Esophagus muscularis mucosa (tissue), 3 donors: ENCODE results near the gene ANKRD17.

Experiments
- POLR2A ChIP-seq: fragments of 450-650 bp; IDR thresholded peaks from one replicate; pipeline ENCODE4 v1.6.1; 2017; ENCODE audit warnings: antibody characterized with exemption, moderate library complexity, mild to moderate bottlenecking, low read depth
- POLR2AphosphoS5 ChIP-seq, 2 donors: sonication (generic); formaldehyde crosslinking; IDR thresholded peaks; one replicate each; pipeline ENCODE4 v1.6.1; 2017; ENCODE audit warnings: antibody characterized with exemption in 2 of 2
- TF ChIP-seq, protein P1 (sequence below), 3 experiments: fragments of 200-600 bp in 2 of 3; fragments of 450-650 bp in 1 of 3; sonication (generic) in 2 of 3; IDR thresholded peaks; one replicate each; pipeline ENCODE4 v1.5.1; 2017 to 2019; ENCODE audit warnings: antibody characterized with exemption in 3 of 3, mild to moderate bottlenecking in 2 of 3, moderate library complexity in 1 of 3

DNA sequence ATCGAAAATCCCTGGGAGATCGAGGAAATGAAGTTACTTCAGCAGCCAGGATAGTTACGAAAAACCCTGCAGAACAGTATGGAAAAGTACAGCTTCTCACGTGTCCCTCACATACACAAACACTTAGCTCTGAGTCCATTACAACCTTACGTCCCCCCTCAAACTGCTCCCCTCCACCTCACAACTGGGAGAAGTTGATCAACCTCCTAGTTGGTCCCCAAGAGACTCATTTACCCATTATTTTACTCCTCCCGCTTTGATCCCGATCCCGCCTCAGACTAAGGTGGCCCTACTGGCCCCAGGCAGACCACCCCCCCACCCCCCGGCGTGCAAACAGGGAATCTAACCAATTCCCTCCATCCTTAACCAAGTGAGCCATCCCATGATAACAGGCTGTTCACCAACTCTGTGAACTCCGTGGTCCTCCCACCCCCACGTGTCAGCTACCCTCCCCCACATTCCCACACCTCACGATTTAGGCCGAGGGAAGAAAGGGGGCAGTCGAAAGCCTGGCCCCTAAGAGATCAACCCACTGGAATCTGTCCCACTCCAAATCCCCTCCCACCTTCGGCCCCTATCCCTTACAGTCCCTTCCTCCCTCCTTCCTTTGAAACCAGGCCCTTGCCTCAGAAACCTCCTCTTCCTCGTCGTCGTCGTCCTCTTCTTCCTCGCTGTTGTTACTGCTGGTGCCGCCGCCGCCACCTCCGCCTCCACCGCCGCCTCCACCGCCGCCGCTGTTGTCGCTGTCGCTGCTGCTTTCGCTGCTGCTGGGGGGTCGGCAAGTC, 755 bp downstream of the ANKRD17 start:
- TF ChIP-seq, protein P1, sequence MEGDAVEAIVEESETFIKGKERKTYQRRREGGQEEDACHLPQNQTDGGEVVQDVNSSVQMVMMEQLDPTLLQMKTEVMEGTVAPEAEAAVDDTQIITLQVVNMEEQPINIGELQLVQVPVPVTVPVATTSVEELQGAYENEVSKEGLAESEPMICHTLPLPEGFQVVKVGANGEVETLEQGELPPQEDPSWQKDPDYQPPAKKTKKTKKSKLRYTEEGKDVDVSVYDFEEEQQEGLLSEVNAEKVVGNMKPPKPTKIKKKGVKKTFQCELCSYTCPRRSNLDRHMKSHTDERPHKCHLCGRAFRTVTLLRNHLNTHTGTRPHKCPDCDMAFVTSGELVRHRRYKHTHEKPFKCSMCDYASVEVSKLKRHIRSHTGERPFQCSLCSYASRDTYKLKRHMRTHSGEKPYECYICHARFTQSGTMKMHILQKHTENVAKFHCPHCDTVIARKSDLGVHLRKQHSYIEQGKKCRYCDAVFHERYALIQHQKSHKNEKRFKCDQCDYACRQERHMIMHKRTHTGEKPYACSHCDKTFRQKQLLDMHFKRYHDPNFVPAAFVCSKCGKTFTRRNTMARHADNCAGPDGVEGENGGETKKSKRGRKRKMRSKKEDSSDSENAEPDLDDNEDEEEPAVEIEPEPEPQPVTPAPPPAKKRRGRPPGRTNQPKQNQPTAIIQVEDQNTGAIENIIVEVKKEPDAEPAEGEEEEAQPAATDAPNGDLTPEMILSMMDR (IDR thresholded peaks at IDR 0.05) = no peak
- TF ChIP-seq POLR2A = no peak
- no peak for TF ChIP-seq POLR2AphosphoS5 (IDR thresholded peaks at IDR 0.05)
